Measurements from ENCODE around the gene NPRL2.

The NPRL2 gene

DNA sequence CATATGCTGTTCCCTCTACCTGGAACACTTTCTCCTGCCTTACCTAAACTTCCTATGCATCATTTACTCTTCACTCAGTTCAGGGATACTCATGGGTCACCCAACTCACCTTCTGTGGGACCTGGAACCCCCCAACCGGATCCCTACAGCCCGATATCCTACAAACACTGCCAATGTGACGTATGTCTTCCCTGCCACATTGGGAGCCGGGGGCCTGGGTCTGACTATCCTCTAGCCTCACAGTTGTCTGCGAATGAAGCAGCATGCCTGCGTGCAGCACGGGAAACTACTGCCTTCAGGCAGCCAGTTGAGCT lies 405 bp downstream of the NPRL2 start:
- DNase-seq (ENCODE audit: low spot score), result no peak

DNA sequence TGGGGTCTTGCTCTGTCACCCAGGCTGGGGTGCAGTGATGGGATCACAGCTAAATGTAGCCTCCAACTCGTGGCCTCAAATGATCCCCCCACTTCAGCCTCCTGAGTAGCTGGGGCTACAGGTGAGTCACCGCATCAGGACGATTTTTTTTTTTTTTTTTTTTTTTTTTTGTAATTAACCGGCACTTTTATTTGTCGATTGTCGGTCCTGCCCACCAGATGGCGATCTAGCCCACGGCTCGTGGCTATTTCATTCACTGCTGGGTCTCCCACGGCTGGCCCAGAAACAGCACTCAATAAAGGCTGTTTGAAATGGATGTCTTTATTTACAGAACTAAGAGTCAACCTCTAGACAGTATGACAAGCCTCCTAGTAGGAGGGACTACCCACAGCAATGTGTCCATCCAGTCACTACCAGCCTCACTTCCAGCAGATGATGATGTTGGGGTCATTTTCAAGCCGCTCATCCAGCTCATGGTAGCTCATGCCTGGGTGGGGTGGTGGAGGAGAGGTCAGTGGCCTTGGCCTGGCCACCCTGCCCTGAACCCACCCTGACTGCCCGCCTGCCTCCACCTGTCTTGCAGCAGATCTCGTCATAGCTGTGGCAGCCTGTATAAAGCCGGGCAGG lies 3.3 kb downstream of the NPRL2 start:
- peak; percentile 85 for DNase-seq (ENCODE audit: low spot score)

DNA sequence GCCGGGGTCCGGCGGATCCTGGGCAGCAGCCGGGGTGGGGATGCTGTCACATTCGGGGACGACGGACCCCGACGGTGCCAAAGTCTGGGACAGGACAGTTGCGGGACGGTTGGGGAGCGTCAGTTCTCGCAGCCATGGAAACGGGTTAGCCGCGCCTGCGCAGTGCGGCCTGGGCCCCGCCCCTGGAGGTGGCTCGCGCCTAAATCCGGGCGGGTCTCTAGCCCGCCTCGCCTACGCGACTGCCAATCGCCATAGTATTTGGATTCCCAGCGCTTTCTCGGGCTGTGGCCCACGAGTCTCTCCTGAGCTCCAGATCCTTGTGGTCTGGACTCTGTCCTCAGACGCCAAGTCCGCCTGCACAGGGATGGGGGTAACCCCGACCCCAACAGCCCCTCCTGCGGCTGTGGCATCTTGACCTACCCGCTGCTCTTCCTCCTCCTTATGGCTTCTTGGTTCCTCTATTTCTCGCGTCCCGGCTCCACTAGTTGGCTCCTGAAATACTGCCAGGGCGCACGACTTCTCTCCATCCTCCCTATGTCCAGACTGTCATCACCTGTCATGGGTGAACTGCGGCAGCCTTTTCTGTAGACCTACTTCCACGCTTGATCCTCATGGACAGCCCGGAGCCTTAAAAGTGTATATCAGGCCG lies 4.9 kb downstream of the NPRL2 start, which contains the start of gene ZMYND10:
Gene ZMYND10, minus strand, starts transcription at position 147 of the 649 bp plus-strand sequence. CDS start 153 bp downstream, outside the sequence.
- DNase-seq (ENCODE audit: low spot score), result peak; percentile 76

DNA sequence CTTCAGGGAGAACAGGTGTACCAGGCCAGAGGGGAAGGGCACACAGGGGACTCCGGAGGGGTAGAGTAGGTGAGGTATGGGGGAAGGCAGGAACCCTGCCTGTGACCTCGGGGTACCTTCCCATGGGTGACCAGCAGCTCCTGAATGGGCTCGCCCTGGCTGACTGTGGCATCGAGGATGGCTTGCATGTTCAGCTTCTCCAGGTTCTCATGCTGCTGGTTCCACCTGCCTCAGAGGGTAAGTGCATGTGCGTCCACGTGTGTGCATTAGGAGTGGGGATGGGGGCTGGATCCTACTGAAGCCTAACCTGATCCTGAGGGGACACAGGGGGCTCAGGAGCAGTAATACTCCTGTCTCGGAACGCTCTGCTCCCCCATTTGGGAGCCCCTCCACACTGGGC lies 5.6 kb downstream of the NPRL2 start:
- DNase-seq (ENCODE audit: low spot score), result no peak

GRCh38 chr3:50342813-50343633 lies 7.6 kb downstream of the NPRL2 start:
- DNase-seq (ENCODE audit: low spot score), result no peak

- DNase-seq (ENCODE audit: low spot score), result no peak
Measured at GRCh38 chr3:50341996-50342650, 8.5 kb downstream of the NPRL2 start.

DNA sequence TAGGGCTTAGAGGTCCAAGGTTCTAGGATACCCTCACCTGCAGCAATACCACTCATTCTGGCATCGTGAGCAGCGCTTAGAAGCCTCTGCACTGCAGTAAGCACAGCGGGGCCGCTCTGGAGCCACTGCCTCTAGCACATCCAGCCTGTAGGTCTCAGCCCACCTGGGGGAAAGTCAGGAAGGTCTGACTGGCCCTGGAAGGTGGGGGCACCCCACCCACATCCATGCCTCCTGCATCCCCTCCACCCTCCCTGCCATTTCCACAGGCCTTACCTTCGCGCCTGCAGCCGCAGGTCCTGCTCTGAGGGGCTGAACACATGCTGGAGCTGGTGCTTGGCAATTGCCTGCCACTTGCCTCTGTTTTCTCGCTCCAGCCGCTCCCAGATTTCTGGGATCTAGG lies 9.0 kb downstream of the NPRL2 start:
- DNase-seq (ENCODE audit: low spot score), result no peak

DNA sequence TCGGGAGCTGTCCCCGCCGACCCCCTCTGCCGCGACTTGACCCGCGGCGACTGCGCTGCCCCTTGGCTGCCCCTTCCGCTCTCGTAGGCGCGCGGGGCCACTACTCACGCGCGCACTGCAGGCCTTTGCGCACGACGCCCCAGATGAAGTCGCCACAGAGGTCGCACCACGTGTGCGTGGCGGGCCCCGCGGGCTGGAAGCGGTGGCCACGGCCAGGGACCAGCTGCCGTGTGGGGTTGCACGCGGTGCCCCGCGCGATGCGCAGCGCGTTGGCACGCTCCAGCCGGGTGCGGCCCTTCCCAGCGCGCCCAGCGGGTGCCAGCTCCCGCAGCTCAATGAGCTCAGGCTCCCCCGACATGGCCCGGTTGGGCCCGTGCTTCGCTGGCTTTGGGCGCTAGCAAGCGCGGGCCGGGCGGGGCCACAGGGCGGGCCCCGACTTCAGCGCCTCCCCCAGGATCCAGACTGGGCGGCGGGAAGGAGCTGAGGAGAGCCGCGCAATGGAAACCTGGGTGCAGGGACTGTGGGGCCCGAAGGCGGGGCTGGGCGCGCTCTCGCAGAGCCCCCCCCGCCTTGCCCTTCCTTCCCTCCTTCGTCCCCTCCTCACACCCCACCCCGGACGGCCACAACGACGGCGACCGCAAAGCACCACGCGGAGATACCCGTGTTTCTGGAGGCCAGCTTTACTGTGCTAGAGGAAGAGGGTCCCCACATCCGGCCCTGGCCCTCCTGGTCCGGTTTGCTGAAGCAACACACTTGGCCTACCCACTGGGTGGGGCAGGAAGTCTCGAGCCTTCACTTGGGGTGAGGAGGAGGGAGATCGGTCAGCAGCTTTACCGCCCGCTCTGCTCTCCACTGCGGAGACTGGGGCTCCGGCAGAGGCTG lies 9.9 kb downstream of the NPRL2 start, which contains the start of gene RASSF1:
Gene RASSF1, minus strand, starts transcription at position 389 of the 882 bp plus-strand sequence. Its CDS starts 31 bp downstream, at position 358.
- DNase-seq (ENCODE audit: low spot score), result peak; percentile 51

GRCh38 chr3:50340147-50340447 lies 10.5 kb downstream of the NPRL2 start:
- DNase-seq (ENCODE audit: low spot score), result no peak

- no peak for DNase-seq (ENCODE audit: low spot score)
Measured at GRCh38 chr3:50339485-50340146, 11.0 kb downstream of the NPRL2 start.

DNA sequence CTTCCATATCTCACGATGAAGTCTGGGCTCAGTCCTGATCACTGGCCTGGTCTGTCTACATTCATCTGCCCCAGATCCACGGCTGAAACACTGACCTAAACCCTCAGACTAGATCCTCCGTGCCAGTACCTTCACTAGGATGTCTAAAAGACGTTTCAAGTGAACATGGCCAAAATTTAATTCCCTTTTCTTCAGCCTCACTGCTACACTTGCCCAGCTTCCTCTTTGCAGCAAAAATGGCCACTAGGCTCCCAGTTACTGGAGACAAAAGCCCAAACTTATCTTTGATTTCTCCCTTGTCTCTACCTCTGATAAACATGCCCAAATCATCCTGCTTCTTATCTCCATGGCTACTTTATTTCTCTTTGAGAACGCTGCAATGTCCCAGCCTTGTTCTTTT lies 11.6 kb downstream of the NPRL2 start:
- DNase-seq (ENCODE audit: low spot score), result no peak

DNA sequence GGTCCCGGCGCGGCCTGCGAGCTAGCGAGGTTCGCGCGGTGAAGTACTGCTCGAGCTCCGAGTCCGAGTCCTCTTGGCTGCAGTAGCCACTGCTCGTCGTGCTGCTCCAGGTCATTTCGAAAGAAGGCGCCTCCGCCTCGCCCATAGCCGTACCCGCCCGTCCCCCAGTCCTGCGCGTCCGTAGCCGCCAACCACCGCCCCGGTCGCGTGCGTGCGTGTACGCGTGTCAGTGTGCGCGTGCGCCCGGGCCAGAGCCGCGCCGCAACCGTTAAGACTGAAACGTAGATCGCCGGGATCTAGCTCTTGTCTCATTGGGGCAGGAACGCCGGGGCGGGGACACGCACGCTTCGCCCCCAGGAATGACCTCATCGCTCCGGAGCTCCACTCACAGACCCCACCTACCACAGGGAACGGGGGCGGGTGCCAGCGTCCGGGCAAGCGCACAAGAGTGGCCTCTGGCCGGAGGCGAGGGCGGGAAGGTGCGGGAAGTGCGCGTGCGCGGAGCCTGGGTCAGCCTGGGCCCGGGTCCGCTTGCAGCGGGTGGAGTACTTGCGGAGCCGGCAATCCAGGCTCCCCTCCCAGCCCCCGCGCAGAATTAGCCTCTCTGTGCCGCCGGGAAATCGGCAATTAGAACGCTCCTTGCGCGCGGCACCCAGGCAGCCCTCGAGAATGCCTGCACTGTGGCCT lies 13.3 kb downstream of the NPRL2 start:
- peak; percentile 95 for DNase-seq (ENCODE audit: low spot score)

DNA sequence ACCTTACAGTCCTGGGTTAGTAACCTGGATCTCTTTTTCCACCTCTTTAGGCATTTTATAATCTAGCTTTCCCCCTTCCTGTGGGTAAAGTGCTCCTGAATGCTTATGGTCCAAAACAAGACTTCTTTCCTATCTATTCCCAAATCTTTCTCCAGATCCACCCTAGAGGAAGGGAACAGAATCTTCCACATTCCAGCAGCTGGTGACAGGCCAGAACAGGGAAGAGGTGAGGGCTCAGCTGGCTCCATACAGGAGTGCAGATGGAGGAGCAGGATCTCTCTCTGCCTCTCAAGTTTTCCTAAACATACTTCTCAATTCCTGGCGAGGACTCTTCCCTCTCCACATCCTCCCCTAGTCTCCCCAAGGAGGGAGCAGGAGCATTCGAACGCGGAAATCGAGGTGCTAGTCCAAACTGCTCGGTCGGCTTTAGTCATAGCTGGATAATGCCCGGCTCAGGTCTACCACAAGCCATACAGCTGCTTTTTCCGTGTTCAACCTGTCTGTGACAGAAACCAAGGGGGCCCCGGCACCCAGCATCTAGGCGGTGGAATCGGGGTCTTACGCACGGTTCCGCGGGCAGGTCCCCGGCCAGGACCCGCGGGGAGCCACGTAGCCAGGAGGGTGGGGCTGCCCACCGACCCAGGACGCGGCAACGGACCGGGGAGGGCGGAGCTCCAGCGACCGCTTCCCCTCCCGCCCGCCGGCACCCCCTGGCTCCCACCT lies 14.0 kb downstream of the NPRL2 start:
- peak; percentile 30 for DNase-seq (ENCODE audit: low spot score)

GRCh38 chr3:50334339-50335075 lies 16.1 kb downstream of the NPRL2 start:
- no peak for DNase-seq (ENCODE audit: low spot score)

DNA sequence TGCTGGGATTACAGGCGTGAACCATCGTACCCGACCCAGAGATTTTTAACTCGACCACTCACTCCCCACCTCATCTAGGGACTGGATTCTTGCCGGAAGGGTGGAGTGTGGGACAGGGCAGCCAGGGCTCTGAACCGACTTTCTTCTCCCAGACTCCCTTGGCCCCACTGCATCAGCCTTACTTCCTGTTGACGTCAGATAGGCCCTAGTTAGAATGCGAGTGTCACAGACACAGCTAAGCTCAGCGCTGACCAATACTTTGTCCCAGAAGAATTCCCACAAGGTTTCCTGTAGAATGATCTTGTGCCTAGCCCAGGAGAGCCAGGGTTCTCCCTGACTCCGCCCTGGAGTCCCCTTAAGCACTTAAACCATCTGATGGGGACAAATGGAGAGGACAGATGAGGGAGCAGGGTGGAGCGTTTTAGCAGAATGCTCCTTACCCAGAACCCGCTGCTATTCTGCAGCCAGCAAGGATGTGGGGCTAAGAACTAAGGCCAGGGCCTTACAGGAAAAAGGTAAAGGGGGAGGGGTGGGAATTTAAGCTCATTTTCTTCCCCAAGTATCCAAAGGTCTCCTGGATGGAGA lies 16.7 kb downstream of the NPRL2 start:
- no peak for DNase-seq (ENCODE audit: low spot score)

DNA sequence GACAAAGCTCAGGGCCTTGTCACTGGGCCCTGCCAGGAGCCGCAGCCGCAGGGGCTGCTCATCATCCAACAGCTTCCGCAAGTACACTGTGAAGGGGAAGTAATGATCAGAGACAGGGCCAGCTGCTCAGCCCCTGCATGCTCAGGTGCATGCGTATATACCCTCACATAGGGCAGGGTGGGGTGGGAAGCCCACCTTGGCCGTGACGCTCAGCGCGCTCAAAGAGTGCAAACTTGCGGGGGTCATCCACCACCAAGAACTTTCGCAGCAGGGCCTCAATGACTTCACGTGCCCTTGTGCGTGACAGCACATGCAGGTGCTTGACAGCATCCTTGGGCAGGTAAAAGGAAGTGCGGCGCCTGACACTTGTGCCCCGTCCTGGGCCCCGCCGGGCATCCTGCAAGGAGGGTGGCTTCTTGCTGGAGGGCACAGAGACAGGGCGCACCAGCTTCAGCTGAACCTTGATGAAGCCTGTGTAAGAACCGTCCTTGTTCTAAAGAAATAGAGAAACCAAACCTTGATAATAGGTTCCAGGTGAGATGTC lies 19.1 kb downstream of the NPRL2 start:
- DNase-seq (ENCODE audit: low spot score), result no peak

DNA sequence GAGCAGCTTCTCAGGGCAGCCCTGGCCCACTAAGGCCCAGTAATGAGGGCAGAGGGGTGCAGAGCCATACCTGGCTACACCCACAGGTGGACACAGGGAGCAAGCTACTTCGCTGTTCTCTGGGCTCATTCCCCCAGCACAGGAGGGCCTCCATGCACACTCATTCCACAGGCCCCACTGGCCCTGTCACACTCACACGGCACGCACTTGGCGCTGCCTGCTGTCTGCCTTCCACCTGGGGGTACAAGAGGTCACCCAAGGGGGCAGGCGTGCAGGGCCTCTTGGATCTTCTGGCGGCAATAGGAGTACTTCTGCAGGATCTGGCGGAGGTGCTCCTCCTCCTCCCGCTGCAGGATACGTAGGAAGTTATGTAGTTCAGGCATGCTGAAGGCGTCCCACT lies 20.2 kb downstream of the NPRL2 start:
- DNase-seq (ENCODE audit: low spot score), result no peak

DNA sequence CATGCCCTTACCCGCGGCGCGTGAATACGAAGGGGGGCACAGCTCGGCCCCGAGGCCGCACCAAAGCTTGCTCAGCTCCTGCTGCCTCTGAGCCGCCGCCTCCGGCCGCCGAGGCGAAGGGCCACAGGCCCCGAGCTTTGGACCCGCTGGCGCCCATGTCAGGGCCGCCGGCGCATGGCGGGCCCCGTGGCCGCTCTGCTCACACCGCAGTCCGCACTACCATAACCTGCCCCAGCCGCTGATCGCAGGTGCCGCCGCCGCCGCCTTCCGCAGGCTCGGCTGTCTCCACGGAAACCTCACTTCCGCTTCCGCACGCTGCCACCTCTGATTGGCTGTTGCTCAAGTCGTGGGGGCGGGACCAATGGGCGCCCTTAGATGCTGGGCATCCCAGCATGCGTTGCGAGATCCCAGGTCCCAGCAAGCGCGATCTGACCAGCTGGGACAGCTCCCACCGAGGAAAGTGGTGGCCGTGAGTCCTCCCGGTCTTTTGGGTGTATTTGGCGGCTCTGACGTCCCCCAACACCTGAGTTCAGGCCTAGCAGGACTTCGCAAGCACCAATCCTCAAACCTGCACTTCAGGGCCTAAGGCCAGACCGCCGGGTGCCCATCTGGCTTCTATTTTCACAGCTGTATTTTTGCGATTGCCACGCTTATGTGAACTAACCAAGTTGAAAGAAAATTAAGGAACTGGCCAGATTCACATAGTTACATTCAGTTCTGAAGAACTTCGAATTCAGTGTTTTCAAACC lies 22.5 kb downstream of the NPRL2 start, which contains the start of gene TUSC2:
Gene TUSC2, minus strand, starts transcription at position 281 of the 749 bp plus-strand sequence. Its CDS starts 124 bp downstream, at position 157.
- peak; percentile 95 for DNase-seq (ENCODE audit: low spot score)

Data from CD4-positive, alpha-beta T cell treated with Interleukin-2 at 100 ng/mL for 4 hours (primary cell).